OCI-LY7 (cell line): ENCODE results near the gene SCUBE2.

Source experiments
- EZH2phosphoT487 ChIP-seq: fragments of 200-600 bp; sonication (generic); IDR thresholded peaks from 2 replicates; pipeline ENCODE4 v1.6.1; 2018; ENCODE audit warnings: low read depth, borderline replicate concordance, mild to moderate bottlenecking, mixed run types, antibody characterized with exemption, low read length, moderate library complexity, mixed read lengths
- TF ChIP-seq, protein P1 (sequence below): fragments of 200-600 bp; sonication (generic); conservative IDR thresholded peaks from 2 replicates; pipeline ENCODE4 v1.5.1; 2014; ENCODE audit warnings: mild to moderate bottlenecking, antibody characterized with exemption, low read length, moderate library complexity, mixed read lengths

DNA sequence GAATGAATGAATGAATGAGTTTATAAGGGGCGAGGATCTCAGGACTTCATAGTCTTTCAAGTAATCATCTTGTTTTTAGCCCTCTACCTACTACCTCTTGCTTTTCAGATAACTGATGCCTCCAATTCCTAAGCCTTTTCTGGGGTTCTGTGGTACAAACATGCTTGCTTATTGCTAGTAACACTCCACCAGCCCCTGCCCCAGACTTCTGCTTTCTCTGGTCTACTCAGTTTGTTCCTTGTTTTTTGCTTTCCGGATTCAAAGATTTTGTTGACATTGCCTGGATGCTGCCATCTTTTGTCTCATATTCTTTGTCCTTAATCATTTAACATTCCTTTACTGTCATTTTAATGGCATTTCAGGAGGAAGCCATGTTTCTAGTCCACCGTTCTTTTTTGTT, 118.3 kb downstream of the SCUBE2 start:
- TF ChIP-seq, protein P1, sequence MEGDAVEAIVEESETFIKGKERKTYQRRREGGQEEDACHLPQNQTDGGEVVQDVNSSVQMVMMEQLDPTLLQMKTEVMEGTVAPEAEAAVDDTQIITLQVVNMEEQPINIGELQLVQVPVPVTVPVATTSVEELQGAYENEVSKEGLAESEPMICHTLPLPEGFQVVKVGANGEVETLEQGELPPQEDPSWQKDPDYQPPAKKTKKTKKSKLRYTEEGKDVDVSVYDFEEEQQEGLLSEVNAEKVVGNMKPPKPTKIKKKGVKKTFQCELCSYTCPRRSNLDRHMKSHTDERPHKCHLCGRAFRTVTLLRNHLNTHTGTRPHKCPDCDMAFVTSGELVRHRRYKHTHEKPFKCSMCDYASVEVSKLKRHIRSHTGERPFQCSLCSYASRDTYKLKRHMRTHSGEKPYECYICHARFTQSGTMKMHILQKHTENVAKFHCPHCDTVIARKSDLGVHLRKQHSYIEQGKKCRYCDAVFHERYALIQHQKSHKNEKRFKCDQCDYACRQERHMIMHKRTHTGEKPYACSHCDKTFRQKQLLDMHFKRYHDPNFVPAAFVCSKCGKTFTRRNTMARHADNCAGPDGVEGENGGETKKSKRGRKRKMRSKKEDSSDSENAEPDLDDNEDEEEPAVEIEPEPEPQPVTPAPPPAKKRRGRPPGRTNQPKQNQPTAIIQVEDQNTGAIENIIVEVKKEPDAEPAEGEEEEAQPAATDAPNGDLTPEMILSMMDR: no peak
- TF ChIP-seq EZH2phosphoT487: no peak
